K562 (cell line): ENCODE results near the gene URGCP.

ENCODE experiments used
- BRF2 ChIP-seq: IDR thresholded peaks from 3 replicates; pipeline ENCODE4 v1.6.1; 2011; ENCODE audit warnings: borderline replicate concordance, mild to moderate bottlenecking; ENCODE audit not compliant: insufficient read length, insufficient read depth
- CTCF ChIP-seq, 3 experiments: IDR thresholded peaks in 2 of 3; conservative IDR thresholded peaks in 1 of 3; 2 replicates each; pipeline ENCODE4 v1.5.1; 2011 to 2012; ENCODE audit warnings: low read length in 3 of 3, mild to moderate bottlenecking in 3 of 3, control low read depth in 2 of 3, improper control_type of control experiment in 1 of 3, inconsistent platforms in 1 of 3, low read depth in 1 of 3, mixed read lengths in 1 of 3, moderate library complexity in 1 of 3; ENCODE audit not compliant: insufficient read depth in 2 of 3
- NFXL1 ChIP-seq: fragments of 450-650 bp; formaldehyde crosslinking; IDR thresholded peaks from 2 replicates; pipeline ENCODE4 v1.4.0; 2021; ENCODE audit warnings: mild to moderate bottlenecking
- NRF1 ChIP-seq, 2 experiments: fragments of 450-650 bp; IDR thresholded peaks in 1 of 2; conservative IDR thresholded peaks in 1 of 2; 2 replicates each; pipeline ENCODE4 v1.6.1; 2014; ENCODE audit warnings: mild to moderate bottlenecking in 2 of 2
- POLR2A ChIP-seq: fragments of 450-650 bp; conservative IDR thresholded peaks from 2 replicates; pipeline ENCODE4 v1.6.1; 2016
- ZNF121 ChIP-seq: sonication (generic); formaldehyde crosslinking; conservative IDR thresholded peaks from 2 replicates; pipeline ENCODE4 v1.8.0; 2022; ENCODE audit warnings: missing genetic modification reagents
- ZNF830 ChIP-seq: fragments of 250-450 bp; sonication (Bioruptor Pico); IDR thresholded peaks from 2 replicates; pipeline ENCODE4 v1.5.0; 2021; ENCODE audit warnings: mild to moderate bottlenecking

- TF ChIP-seq ZNF830 (CRISPR knock-in tag) (no peak), BRF2 (no peak), NRF1 (conservative IDR thresholded peaks at IDR 0.05 in 1 of 2, IDR thresholded peaks at IDR 0.05 in 1 of 2) (no peak), ZNF121 (CRISPR knock-in tag) (no peak), CTCF (IDR thresholded peaks at IDR 0.05 in 2 of 3, conservative IDR thresholded peaks at IDR 0.05 in 1 of 3; ENCODE audit: insufficient read depth in 2 of 3, low read depth in 1 of 3, low read length in 3 of 3) (no peak), NFXL1 (CRISPR knock-in tag) (no peak), POLR2A (no peak)
Observed at GRCh38 chr7:43876976-43877745, 29.2 kb downstream of the URGCP start.
